SK-N-SH (cell line): Measurements from ENCODE around the gene MAPK8IP1. TPM values are rescaled to one million over a fixed set of nuclear protein-coding genes. Genes with fewer than 3 reads are reported as not detected.

Experiments
- CTCF ChIA-PET: fragments of 300-600, 350-600 bp; formaldehyde crosslinking; extraction: SDS; loops from one replicate; lab custom pipeline; 2021; lab: Yijun Ruan, JAX
- POLR2A ChIA-PET: fragments of 350-600 bp; sonication (Branson Sonifier 250); formaldehyde crosslinking; extraction: SDS; loops from one replicate; lab custom pipeline; 2020; ENCODE audit warnings: antibody characterized with exemption, inconsistent platforms; lab: Yijun Ruan, JAX
- DNase-seq: peaks from one replicate; pipeline ENCODE4 v3.0.0; 2012
- H2AFZ ChIP-seq: fragments of 200-600 bp; sonication (generic); 2 replicates; pipeline ENCODE4 v1.8.1; 2016; ENCODE audit warnings: antibody characterized with exemption, mild to moderate bottlenecking, low read depth
- H3F3A ChIP-seq: fragments of 200-600 bp; sonication (generic); replicated peaks from 2 replicates; pipeline ENCODE3; 2016; ENCODE audit warnings: antibody characterized with exemption, mild to moderate bottlenecking; ENCODE audit not compliant: insufficient read depth
- H3K27ac ChIP-seq, 2 experiments: fragments of 200-500 bp in 1 of 2; fragments of 200-600 bp in 1 of 2; sonication (Bioruptor generic) in 1 of 2; sonication (generic), shearing (Covaris generic) in 1 of 2; 2 replicates each; pipeline versions ENCODE4 v1.5.1 to v1.6.1; 2014 to 2016; ENCODE audit warnings: low read depth in 2 of 2, inconsistent platforms in 1 of 2, low read length in 1 of 2, mild to moderate bottlenecking in 1 of 2, mixed read lengths in 1 of 2
- H3K27me3 ChIP-seq: fragments of 200-600 bp; sonication (generic), shearing (Covaris generic); 2 replicates; pipeline ENCODE4 v1.6.1; 2016; ENCODE audit warnings: mixed run types; ENCODE audit not compliant: insufficient read depth
- H3K36me3 ChIP-seq, 2 experiments: fragments of 200-500 bp in 1 of 2; fragments of 200-600 bp in 1 of 2; sonication (Bioruptor generic) in 1 of 2; sonication (generic) in 1 of 2; replicated peaks in 1 of 2; 2 replicates each; pipeline versions ENCODE3 to v1.5.1; 2014 to 2016; ENCODE audit warnings: low read length in 1 of 2, mild to moderate bottlenecking in 1 of 2; ENCODE audit not compliant: insufficient read depth in 2 of 2, control insufficient read depth in 1 of 2
- H3K4me1 ChIP-seq, 2 experiments: fragments of 200-500 bp in 1 of 2; fragments of 200-600 bp in 1 of 2; sonication (Bioruptor generic) in 1 of 2; sonication (generic), shearing (Covaris generic) in 1 of 2; 2 replicates each; pipeline versions ENCODE4 v1.5.1 to v1.6.1; 2014 to 2016; ENCODE audit warnings: low read depth in 1 of 2, low read length in 1 of 2, mixed run types in 1 of 2; ENCODE audit not compliant: insufficient read depth in 2 of 2, control insufficient read depth in 1 of 2
- H3K4me2 ChIP-seq: fragments of 200-600 bp; sonication (generic), shearing (Covaris generic); 2 replicates; pipeline ENCODE4 v1.6.1; 2017; ENCODE audit warnings: mixed run types
- H3K4me3 ChIP-seq, 2 experiments: fragments of 200-500 bp in 1 of 2; fragments of 200-600 bp in 1 of 2; sonication (Bioruptor generic) in 1 of 2; sonication (generic), shearing (Covaris generic) in 1 of 2; 2 replicates each; pipeline versions ENCODE4 v1.5.1 to v1.8.1; 2014 to 2016; ENCODE audit warnings: low read depth in 2 of 2, inconsistent platforms in 1 of 2, low read length in 1 of 2, mild to moderate bottlenecking in 1 of 2, mixed read lengths in 1 of 2, moderate library complexity in 1 of 2
- H3K79me2 ChIP-seq: fragments of 200-600 bp; sonication (generic); 2 replicates; pipeline ENCODE4 v1.8.1; 2017; ENCODE audit warnings: mild to moderate bottlenecking; ENCODE audit not compliant: insufficient read depth
- H3K9ac ChIP-seq: fragments of 200-600 bp; sonication (generic); 2 replicates; pipeline ENCODE4 v1.6.1; 2017; ENCODE audit warnings: mixed run types
- H3K9me2 ChIP-seq: fragments of 200-600 bp; sonication (generic); 2 replicates; pipeline ENCODE4 v1.6.1; 2017; ENCODE audit warnings: mixed run types
- H3K9me3 ChIP-seq: fragments of 200-600 bp; sonication (generic); 2 replicates; pipeline ENCODE4 v1.6.1; 2017; ENCODE audit warnings: mixed run types, mild to moderate bottlenecking, moderate library complexity
- H4K20me1 ChIP-seq: fragments of 200-600 bp; sonication (generic); 2 replicates; pipeline ENCODE4 v1.6.1; 2017; ENCODE audit warnings: mild to moderate bottlenecking, mixed run types; ENCODE audit not compliant: insufficient read depth
- CHD2 ChIP-seq: fragments of 150-350 bp; IDR thresholded peaks from 2 replicates; pipeline ENCODE4 v1.6.1; 2018; ENCODE audit warnings: low read length; ENCODE audit not compliant: partially characterized antibody
- ELF1 ChIP-seq: IDR thresholded peaks from 2 replicates; pipeline ENCODE4 v1.4.0; 2012
- EZH2phosphoT487 ChIP-seq: fragments of 200-600 bp; sonication (generic); IDR thresholded peaks from 2 replicates; pipeline ENCODE4 v1.6.1; 2017; ENCODE audit warnings: low read depth, mixed run types, mild to moderate bottlenecking, antibody characterized with exemption, moderate library complexity, borderline replicate concordance
- GATA2 ChIP-seq: sonication (generic); formaldehyde crosslinking; IDR thresholded peaks from 2 replicates; pipeline ENCODE4 v1.5.0; 2020; ENCODE audit warnings: mild to moderate bottlenecking, missing genetic modification reagents
- MAX ChIP-seq: IDR thresholded peaks from 2 replicates; pipeline ENCODE4 v1.4.0; 2012; ENCODE audit warnings: low read depth
- NFIC ChIP-seq: IDR thresholded peaks from 2 replicates; pipeline ENCODE4 v1.4.0; 2012; ENCODE audit warnings: borderline replicate concordance
- POLR2AphosphoS5 ChIP-seq: IDR thresholded peaks from 2 replicates; pipeline ENCODE4 v1.6.1; 2012; ENCODE audit warnings: low read depth, low read length
- REST ChIP-seq: IDR thresholded peaks from 2 replicates; pipeline ENCODE4 v1.6.1; 2012; ENCODE audit warnings: mild to moderate bottlenecking, low read depth, low read length, moderate library complexity
- SIN3A ChIP-seq: IDR thresholded peaks from 2 replicates; pipeline ENCODE4 v1.6.1; 2012; ENCODE audit warnings: low read depth, mild to moderate bottlenecking, low read length, moderate library complexity, borderline replicate concordance
- TAF1 ChIP-seq: IDR thresholded peaks from 2 replicates; pipeline ENCODE4 v1.6.1; 2012; ENCODE audit warnings: low read depth, mild to moderate bottlenecking, low read length, moderate library complexity, borderline replicate concordance
- WGBS: methylation state at CpG from one replicate; pipeline ENCODE4 v1.1.6; 2017; ENCODE audit warnings: low lambda C conversion rate; 5-methylcytosine and 5-hydroxymethylcytosine counted together
- polyA plus RNA-seq, 3 experiments: library from polyadenylated mRNA; depleted of rRNA; stranded (reverse); fragments of >200 nt; gene quantifications; 2 replicates each; pipeline ENCODE4 v1.2.3, GENCODE V29; 2012

MAPK8IP1 gene
- polyA plus RNA-seq, 1 of the 3 experiments (the other 2 are of a cell fraction) = 12.5 TPM

- TF ChIP-seq POLR2AphosphoS5 (no peak), REST (no peak)
- TF ChIP-seq, all 33 proteins: peak for 0
- Histone ChIP-seq H3K27me3 (no peaks in the 10 kb centered on the region), H3K27ac (no peak overlapping the region), H3K9me2 (no peaks in the 10 kb centered on the region), H3K9me3 (no peaks in the 10 kb centered on the region), H3K79me2 (no peaks in the 10 kb centered on the region), H3K4me3 (no peak overlapping the region), H4K20me1 (peaks cover 9% of the 10 kb centered on the region; the same call in 1 of the 2 replicates), H3K36me3 (peaks cover 0 to 25% of the 10 kb centered on the region in 2 experiments), H3K9ac (no peak overlapping the region), H3F3A (no peaks in the 10 kb centered on the region), H3K4me2 (peak overlapping the region; percentile 99), H3K4me1 (peaks cover 11 to 31% of the 10 kb centered on the region in 2 experiments; a peak in 2 of 4 replicates), H2AFZ (no peak overlapping the region)
- no peak for DNase-seq
- POLR2A ChIA-PET = interaction anchor here (0.7 kb wide), 1 partner anchor 17 kb away, joined by 3 read pairs; no protein-coding TSS in a partner anchor
- WGBS = 95% methylated on average over 4 of the region's 6 CpGs
- CTCF ChIA-PET = interaction anchor here (1.0 to 2.8 kb wide), 4 partner anchors 29 to 131 kb away, joined by 3 to 17 read pairs (median 3); no protein-coding TSS in a partner anchor
Observed at GRCh38 chr11:45901626-45902025, 16.2 kb downstream of the MAPK8IP1 start.

- H4K20me1 ChIP-seq = peaks cover 9% of the 10 kb centered on the region; the same call in 1 of the 2 replicates
Observed at GRCh38 chr11:45902452-45903380, 17.3 kb downstream of the MAPK8IP1 start.

More at GRCh38 chr11:45902452-45903380, 17.3 kb downstream of the MAPK8IP1 start:
- H3F3A ChIP-seq = no peaks in the 10 kb centered on the region
- ChIA-PET CTCF (interaction anchor here (1.0 to 2.8 kb wide), 4 partner anchors 30 to 132 kb away, joined by 3 to 17 read pairs (median 3); no protein-coding TSS in a partner anchor), POLR2A (no interaction called here)
- H3K79me2 ChIP-seq = no peaks in the 10 kb centered on the region
- H3K27ac ChIP-seq = no peak overlapping the region
- no peaks in the 10 kb centered on the region for H3K9me2 ChIP-seq
- TF ChIP-seq GATA2 (CRISPR knock-in tag) = no peak
- no peak for TF ChIP-seq TAF1
- no peak for TF ChIP-seq NFIC
- TF ChIP-seq MAX = no peak
- TF ChIP-seq SIN3A = no peak
- no peak for TF ChIP-seq EZH2phosphoT487
- TF ChIP-seq CHD2 = no peak
- TF ChIP-seq ELF1 = no peak
- no peaks in the 10 kb centered on the region for H3K9me3 ChIP-seq
- 96% methylated on average over 48 of the region's 56 CpGs for WGBS
- peaks cover 0 to 25% of the 10 kb centered on the region in 2 experiments for H3K36me3 ChIP-seq
- no peak overlapping the region for H3K9ac ChIP-seq
- no peak overlapping the region for H3K4me3 ChIP-seq
- H3K4me1 ChIP-seq = peaks cover 11 to 34% of the 10 kb centered on the region in 2 experiments; a peak in 2 of 4 replicates
- H3K27me3 ChIP-seq = no peaks in the 10 kb centered on the region
- H2AFZ ChIP-seq = no peak overlapping the region
- DNase-seq = no peak
- H3K4me2 ChIP-seq = no peak overlapping the region
